Measurements from ENCODE around the gene PTX4.

Gene PTX4

GRCh38 chr16:1459967-1460366 is 28.8 kb downstream of the PTX4 start:
- DNase-seq (ENCODE audit: low read depth) = no peak

- DNase-seq (ENCODE audit: low read depth) = no peak
These were observed 29.8 kb downstream of the PTX4 start for GRCh38 chr16:1458977-1459341.

GRCh38 chr16:1458336-1458976 is 30.3 kb downstream of the PTX4 start:
- DNase-seq (ENCODE audit: low read depth) = no peak

- DNase-seq (ENCODE audit: low read depth) = no peak
These were observed 31.1 kb downstream of the PTX4 start for GRCh38 chr16:1457489-1458245.

- DNase-seq (ENCODE audit: low read depth) = no peak
These were observed 31.8 kb downstream of the PTX4 start for GRCh38 chr16:1456951-1457350.

GRCh38 chr16:1455190-1456171 is 33.3 kb downstream of the PTX4 start:
- DNase-seq (ENCODE audit: low read depth) = no peak

GRCh38 chr16:1454561-1454960 is 34.2 kb downstream of the PTX4 start:
- DNase-seq (ENCODE audit: low read depth) = no peak

GRCh38 chr16:1453316-1453715 is 35.4 kb downstream of the PTX4 start:
- no peak for DNase-seq (ENCODE audit: low read depth)

- DNase-seq (ENCODE audit: low read depth) = no peak
These were observed 36.2 kb downstream of the PTX4 start for GRCh38 chr16:1452530-1452929.

- no peak for DNase-seq (ENCODE audit: low read depth)
These were observed 36.9 kb downstream of the PTX4 start for GRCh38 chr16:1451702-1452392.

GRCh38 chr16:1450841-1451240 is 37.9 kb downstream of the PTX4 start:
- DNase-seq (ENCODE audit: low read depth) = no peak

- DNase-seq (ENCODE audit: low read depth) = no peak
These were observed 38.5 kb downstream of the PTX4 start for GRCh38 chr16:1450218-1450617.

GRCh38 chr16:1449201-1449788 is 39.4 kb downstream of the PTX4 start:
- DNase-seq (ENCODE audit: low read depth) = no peak

- no peak for DNase-seq (ENCODE audit: low read depth)
These were observed 40.1 kb downstream of the PTX4 start for GRCh38 chr16:1448536-1449116.

GRCh38 chr16:1447965-1448364 is 40.8 kb downstream of the PTX4 start:
- no peak for DNase-seq (ENCODE audit: low read depth)

- DNase-seq (ENCODE audit: low read depth) = no peak
These were observed 42.3 kb downstream of the PTX4 start for GRCh38 chr16:1446296-1447080.

GRCh38 chr16:1445518-1446203 is 43.1 kb downstream of the PTX4 start:
- DNase-seq (ENCODE audit: low read depth) = no peak

GRCh38 chr16:1444730-1445517 is 43.8 kb downstream of the PTX4 start:
- no peak for DNase-seq (ENCODE audit: low read depth)
